Uterus (tissue), 2 donors: Measurements from ENCODE around the gene TEX10.

Source experiments
- CTCF ChIP-seq, 4 experiments: fragments of 200-600 bp in 2 of 4; fragments of 450-650 bp in 2 of 4; sonication (generic) in 2 of 4; IDR thresholded peaks; one replicate each; pipeline ENCODE4 v1.5.1; 2016 to 2019; ENCODE audit warnings: antibody characterized with exemption in 4 of 4, mild to moderate bottlenecking in 2 of 4, moderate library complexity in 1 of 4
- POLR2A ChIP-seq, 2 donors: fragments of 450-650 bp; IDR thresholded peaks; one replicate each; pipeline ENCODE4 v1.6.1; 2016; ENCODE audit warnings: antibody characterized with exemption in 2 of 2, mild to moderate bottlenecking in 1 of 2, moderate library complexity in 1 of 2

DNA sequence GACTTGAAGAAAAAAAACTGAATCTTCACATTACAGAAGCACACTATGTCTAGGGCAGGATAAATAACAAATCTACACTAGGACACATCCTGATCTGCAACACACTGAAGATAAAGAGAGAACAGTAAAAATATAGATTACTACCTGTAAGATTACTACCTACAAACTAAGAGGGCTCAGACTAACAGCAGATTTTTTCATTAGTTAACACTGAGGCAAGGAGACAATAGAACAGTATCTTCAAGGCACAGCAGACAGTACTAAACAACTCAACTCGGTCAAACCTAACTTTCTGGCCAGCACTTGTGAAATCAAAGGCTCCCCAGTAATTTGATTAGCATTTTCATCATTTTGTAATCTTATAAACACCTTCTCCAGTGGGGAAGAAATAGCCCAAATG, 46.5 kb downstream of the TEX10 start:
- TF ChIP-seq CTCF (IDR thresholded peaks at IDR 0.05) (no peak), POLR2A (IDR thresholded peaks at IDR 0.05) (no peak)
